AG04449 (cell line): ENCODE measurements around the gene DOCK3.

Experiments used
- CTCF ChIA-PET: fragments of 350-600 bp; formaldehyde crosslinking; extraction: SDS; loops from one replicate; lab custom pipeline; 2021; ENCODE audit warnings: antibody characterized with exemption; lab: Yijun Ruan, JAX
- POLR2A ChIA-PET: fragments of 400-600, 350-600 bp; formaldehyde crosslinking; extraction: SDS; loops from one replicate; lab custom pipeline; 2020; ENCODE audit warnings: antibody characterized with exemption, inconsistent platforms; lab: Yijun Ruan, JAX
- DNase-seq: peaks from one replicate; pipeline ENCODE4 v3.0.0-alpha.2; 2010; ENCODE audit warnings: low read depth, low spot score
- H3K4me3 ChIP-seq: 2 replicates; pipeline ENCODE4 v1.5.1; 2011; ENCODE audit warnings: low read depth, mild to moderate bottlenecking, control low read depth, low read length
- TF ChIP-seq, protein P1 (sequence below): IDR thresholded peaks from one replicate; pipeline ENCODE4 v1.5.1; 2011; ENCODE audit warnings: mild to moderate bottlenecking, moderate library complexity, low read length, control low read depth, inconsistent platforms; ENCODE audit not compliant: insufficient read depth; ENCODE audit errors: missing control alignments

The DOCK3 gene

GRCh38 chr3:51422211-51422610, 747.5 kb downstream of the DOCK3 start:
- TF ChIP-seq, protein P1, sequence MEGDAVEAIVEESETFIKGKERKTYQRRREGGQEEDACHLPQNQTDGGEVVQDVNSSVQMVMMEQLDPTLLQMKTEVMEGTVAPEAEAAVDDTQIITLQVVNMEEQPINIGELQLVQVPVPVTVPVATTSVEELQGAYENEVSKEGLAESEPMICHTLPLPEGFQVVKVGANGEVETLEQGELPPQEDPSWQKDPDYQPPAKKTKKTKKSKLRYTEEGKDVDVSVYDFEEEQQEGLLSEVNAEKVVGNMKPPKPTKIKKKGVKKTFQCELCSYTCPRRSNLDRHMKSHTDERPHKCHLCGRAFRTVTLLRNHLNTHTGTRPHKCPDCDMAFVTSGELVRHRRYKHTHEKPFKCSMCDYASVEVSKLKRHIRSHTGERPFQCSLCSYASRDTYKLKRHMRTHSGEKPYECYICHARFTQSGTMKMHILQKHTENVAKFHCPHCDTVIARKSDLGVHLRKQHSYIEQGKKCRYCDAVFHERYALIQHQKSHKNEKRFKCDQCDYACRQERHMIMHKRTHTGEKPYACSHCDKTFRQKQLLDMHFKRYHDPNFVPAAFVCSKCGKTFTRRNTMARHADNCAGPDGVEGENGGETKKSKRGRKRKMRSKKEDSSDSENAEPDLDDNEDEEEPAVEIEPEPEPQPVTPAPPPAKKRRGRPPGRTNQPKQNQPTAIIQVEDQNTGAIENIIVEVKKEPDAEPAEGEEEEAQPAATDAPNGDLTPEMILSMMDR, result no peak
- no peak for DNase-seq
- CTCF ChIA-PET, result interaction anchor here (0.9 to 2.2 kb wide), 2 partner anchors 12 to 15 kb away, joined by 3 to 6 read pairs; no protein-coding TSS in a partner anchor
- H3K4me3 ChIP-seq, result no peak overlapping the region
- POLR2A ChIA-PET, result no interaction called here

- H3K4me3 ChIP-seq, result no peak overlapping the region
- TF ChIP-seq, protein P1, result no peak
- ChIA-PET POLR2A (no interaction called here), CTCF (interaction anchor here (1.9 kb wide), 1 partner anchor 37 kb away, joined by 8 read pairs; no protein-coding TSS in a partner anchor)
- no peak for DNase-seq
Observed at GRCh38 chr3:51426921-51427320, 752.2 kb downstream of the DOCK3 start.

GRCh38 chr3:51429138-51429537, 754.4 kb downstream of the DOCK3 start:
- TF ChIP-seq, protein P1, result no peak
- ChIA-PET CTCF (interaction anchor here (1.0 kb wide), 1 partner anchor 40 kb away, joined by 3 read pairs; no protein-coding TSS in a partner anchor), POLR2A (no interaction called here)
- DNase-seq, result no peak
- H3K4me3 ChIP-seq, result no peak overlapping the region
